RCC 7860 (cell line): ENCODE data around the gene EEF1AKMT3.
A peak's percentile ranks its signal among the peaks of the same experiment; 100 is the strongest.
"Not testable (repeated sequence)": the region's sequence is repeated elsewhere in the genome, so short reads cannot be mapped to it uniquely, and the experiment has no call there.

Source experiments
- DNase-seq: peaks from one replicate; pipeline ENCODE4 v3.0.0-alpha.2; 2015; ENCODE audit warnings: low spot score
- FAIRE-seq: peaks from 2 replicates; lab custom pipeline; 2012; peaks lifted over from hg19 to GRCh38; lab: Jason Lieb, UNC

The EEF1AKMT3 gene

DNA sequence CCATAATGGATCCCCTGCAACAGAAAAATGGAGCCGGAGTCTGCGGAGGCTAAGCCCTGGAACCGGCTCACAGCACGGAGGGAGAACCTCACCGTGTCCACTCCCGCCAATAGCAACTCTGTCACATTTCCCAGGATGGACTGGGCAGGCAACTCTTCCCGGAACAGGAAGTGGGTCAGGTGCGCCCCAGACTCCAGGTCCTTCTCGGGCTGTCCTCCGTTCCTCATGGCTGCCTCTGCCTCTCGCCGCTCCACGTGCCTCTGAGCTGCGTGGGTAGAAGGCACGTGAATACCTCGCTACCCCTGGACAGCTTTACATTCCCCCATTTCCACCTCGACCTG, 7.8 kb upstream of the EEF1AKMT3 start:
- no peak for DNase-seq
- FAIRE-seq: no peak

DNA sequence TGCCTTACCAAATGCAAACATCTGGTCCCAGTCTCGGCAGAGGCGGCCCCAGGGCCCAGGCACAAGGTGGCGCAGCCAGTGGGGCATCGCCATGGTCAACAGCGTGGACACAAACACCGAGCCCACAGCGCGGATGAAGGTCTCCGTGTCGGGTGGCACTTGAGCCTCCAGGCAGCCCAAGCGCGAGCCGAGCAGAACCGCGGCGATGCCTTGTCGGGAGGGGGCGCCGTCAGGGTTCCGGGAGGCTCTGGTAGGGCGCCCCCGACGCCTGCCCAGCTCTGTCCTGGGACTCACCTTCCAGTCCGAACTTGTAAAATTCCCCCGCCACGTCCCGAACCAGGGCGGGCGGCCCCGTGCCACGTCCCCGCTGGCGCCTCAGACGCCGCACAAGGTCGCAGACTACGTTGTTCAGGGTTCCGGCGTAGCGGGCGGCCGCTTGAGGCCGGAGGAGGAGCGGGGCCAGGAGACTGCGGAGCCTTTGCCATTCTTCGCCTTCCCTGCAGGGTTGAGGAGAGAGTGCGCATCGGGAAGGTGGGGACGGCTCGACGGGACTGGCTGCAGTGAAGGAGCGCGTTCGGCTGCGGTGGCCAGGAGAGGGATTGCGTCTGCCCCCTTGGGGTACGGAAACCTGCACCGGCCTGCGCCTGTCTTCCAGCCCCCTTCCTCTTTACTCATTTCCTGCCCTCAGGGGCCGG, 7.3 kb upstream of the EEF1AKMT3 start:
- no peak for DNase-seq

DNA sequence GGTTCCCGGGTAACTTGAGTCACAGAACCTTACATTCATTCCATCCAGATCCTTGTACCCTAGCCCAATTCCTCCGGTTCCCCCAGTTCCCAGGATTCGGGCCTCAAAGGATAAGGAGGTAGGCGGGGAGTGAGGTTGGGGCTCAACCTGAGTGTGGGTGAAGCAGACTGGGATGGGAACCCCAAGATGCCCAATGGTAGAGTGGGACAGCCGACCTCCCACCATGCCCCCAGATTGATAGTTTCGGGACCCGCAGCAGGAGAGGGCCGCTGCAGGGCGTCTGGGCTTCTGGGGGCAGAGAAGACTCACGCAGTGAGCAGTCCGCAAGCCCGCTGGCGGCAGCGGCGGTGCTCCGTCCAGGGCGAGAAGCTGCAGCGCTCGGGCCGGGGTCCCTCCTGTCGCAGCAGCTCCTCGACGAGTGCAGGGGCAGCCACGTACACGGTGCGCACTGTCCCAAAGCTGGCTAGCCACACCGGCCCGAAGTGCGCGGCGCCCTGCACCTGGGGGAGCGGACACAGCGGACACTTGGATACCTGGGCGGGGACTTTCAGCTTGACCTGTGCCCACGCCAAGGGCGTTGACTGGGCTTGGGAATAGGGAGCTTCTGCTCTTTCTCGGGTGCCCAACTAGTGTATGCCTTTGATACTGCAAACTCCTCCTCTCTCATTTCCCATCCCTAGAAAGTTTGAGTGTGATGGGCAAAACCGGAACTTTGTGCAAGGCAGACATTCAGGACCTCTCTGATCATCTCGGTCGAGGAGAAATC, 6.5 kb upstream of the EEF1AKMT3 start:
- DNase-seq (no peak), FAIRE-seq (no peak)

More for the DNA sequence above, 7.3 kb upstream of the EEF1AKMT3 start:
- FAIRE-seq: no peak

DNA sequence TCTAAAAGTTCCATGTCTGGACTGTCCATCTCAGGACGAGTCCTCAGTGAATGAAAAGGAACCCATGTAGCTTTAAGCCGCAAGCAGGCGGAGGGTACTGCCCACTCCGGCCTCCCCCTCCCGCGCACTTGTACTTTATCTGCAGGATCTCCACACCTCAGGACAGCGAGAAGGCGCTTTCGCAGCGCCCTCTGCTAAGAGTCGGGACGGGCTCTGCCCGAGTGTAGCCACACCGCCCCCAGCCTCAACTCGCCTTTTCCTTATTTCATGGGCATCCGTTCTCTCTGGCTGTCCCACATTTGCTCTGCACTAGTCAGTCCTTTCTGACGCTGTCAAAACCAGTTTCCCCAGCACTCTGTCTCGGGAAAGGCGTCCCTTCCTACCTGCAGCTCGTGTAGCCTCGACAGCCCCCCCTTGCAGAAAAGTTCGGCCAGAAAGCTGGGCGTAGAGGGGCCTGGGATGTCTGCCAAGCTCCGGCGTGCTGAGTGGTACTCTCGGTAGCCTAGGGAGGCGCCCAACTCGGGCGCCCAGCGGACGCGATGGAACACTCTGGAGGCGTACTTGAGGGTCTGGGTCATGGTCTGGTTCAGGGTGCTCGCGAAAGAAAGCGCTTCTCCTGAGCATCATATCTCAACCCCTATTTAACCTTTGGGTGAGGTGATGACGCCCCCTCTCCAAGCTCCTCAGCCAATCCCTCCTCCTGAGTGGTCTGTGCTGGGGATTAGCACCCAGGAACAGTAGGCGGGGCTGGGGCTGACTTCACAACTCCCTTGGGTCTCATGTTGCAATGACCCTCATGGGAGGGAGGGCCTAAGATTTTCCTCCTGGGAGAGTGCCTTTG, 5.7 kb upstream of the EEF1AKMT3 start, which contains the start of gene CYP27B1:
Gene CYP27B1, minus strand, starts transcription at position 615 of the 841 bp plus-strand sequence. Its CDS starts 37 bp downstream, at position 578.
- DNase-seq: no peak

DNA sequence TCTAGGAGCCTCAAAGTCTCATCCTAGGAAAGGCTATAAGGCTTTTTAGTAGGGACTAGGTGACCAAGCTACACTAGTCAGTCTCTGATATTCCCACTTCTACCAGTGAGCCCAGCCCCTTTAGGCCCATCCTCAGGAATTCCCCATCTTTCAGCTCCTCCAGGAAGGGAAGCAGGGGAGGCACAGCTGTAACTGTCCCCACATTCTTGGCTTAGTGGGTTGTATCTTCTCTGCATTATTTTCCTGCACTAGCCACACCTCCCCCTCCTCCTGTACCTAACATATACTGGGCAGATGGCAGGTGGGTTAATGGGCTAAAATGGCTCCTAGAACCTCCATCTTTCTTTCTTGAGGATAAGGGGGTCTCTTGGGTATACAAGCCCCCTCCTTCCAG, 5.1 kb upstream of the EEF1AKMT3 start:
- FAIRE-seq: no peak

More for the DNA sequence above, 5.7 kb upstream of the EEF1AKMT3 start, which contains the start of gene CYP27B1:
- no peak for FAIRE-seq

DNA sequence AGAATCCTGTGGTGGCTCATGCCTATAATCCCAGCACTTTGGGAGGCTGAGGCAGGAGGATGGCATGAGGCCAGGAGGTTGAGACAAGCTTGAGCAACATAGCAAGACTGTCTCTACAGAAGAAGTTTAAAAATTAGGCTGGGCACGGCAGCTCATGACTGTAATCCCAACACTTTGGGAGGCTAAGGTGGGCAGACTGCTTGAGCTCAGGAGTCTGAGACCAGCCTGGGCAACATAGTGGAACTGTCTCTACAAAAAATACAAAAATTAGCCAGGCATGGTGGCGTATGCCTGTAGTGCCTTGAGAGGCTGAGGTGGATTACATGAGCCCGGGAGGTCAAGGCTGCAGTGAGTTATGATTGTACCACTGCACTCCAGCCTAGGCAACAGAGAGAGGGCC, 4.5 kb upstream of the EEF1AKMT3 start:
- DNase-seq (no peak), FAIRE-seq (no peak)

More for the DNA sequence above, 5.1 kb upstream of the EEF1AKMT3 start:
- DNase-seq: no peak

DNA sequence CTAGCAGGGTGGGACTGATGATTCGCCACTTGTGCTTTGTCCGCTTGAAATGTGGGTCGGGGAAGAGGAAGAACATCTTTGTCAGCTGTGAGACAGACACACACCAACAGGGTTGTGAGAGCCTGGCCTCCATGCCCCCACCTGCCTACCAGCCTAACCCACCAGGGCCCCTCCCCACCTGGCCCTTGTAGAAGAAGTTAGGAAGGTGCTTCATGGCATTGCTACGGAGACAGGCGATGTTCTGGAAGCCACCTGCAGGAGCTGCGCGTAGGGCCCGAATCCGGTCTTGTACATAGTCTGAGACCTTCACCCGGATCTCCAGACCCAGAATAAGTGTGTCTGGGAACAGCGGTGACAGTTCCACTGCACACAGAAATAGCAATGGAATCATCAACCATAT, 2.8 kb upstream of the EEF1AKMT3 start:
- FAIRE-seq: no peak
- DNase-seq: no peak

DNA sequence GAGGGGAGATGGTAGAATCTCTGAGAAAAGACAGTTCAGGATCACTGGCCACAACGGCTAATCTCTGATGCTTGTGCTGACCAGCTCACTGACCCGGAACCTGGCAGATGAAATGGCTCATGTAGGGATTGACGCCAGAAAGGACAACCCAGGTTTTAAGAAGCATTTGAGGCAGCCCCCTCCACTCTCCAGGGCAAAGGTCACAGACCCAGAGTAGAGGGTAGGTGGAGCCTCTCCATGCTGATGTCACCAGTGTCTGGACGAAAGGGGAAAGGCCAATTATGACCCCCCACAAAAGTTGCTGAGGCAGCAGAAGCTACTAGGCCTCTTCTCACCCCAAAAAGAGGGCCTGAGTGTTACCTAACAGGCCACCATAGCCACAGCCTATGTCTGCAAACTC, 1.7 kb upstream of the EEF1AKMT3 start:
- FAIRE-seq: no peak
- peak; percentile 17 for DNase-seq

DNA sequence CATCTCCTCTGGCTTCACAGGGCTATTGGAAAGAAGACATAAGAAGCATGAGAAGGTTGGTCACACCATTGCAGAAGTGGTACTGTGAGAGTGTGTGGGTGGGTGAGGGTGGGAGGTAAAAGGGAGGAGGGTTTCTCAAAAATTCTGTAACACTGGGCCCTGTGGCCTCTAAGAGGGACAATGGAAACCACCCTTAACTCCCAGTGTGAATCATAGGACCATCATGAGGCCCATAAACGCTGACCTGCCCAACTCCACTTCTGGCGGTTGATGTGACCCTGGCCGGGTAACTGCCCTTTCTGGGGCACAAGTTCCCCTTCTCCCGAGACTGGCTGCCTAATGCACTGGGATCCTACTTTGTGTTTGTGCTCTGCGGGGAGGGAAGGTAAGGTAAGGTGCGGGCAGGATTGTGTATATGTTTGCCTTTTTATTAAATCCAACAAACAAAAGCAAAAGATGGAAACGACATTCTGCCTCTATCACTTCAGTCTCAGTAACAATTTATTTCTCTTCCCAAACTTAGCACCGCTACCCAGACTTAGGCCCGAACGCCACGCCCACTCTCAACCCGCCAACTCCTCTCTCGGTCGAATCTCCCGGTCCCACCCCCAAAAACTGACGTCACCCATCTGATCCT, 1.1 kb upstream of the EEF1AKMT3 start:
- DNase-seq (peak; percentile 66), FAIRE-seq (no peak)

DNA sequence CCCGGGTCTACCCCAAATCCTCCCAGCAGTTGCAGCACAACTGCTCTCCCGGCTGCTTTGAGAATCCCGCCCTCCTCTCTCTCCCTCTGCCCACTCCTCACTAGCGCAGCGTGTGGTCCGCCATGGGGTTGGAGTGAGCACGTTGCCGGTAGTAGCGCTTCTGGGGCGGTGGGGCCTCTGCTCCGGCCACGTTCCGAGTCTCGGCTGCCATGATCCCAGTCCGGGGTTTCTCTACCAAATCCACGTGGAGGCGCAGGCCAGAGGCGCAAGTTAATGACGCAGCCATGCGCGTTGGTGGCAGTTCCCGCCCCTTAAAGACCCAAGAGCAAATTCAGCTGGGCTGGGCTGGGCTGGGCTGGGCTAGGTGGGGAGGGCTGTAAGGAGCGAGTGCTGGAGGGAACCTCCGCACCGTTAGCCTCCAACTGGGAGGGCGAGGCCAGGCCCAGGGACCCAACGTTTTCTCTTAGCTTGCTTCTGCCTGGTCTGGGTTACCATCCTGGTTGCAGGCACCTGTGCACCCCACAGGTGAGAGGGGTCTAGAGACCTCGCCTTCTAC, 463 bp upstream of the EEF1AKMT3 start, which contains the start of gene METTL1:
Gene METTL1, minus strand, starts transcription at position 233 of the 556 bp plus-strand sequence. Its CDS starts 22 bp downstream, at position 211.
- DNase-seq: peak; percentile 87
- FAIRE-seq: no peak

DNA sequence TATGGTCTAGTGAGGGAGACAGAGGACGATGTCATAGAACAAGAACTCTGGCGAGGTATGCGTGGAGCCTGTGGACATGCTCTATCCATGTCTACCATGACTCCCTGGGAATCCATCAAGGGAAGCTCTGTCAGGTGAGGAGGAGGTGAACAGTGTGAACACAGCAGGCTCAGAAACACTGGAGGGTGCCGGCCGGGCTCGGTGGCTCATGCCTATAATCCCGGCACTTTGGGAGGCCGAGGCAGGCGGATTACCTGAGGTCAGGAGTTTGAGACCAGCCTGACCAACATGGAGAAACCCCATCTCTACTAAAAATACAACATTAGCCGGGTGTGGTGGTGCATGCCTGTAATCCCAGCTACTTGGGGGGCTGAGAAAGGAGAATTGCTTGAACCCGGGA, 2.2 kb downstream of the EEF1AKMT3 start:
- not testable (repeated sequence) for FAIRE-seq

DNA sequence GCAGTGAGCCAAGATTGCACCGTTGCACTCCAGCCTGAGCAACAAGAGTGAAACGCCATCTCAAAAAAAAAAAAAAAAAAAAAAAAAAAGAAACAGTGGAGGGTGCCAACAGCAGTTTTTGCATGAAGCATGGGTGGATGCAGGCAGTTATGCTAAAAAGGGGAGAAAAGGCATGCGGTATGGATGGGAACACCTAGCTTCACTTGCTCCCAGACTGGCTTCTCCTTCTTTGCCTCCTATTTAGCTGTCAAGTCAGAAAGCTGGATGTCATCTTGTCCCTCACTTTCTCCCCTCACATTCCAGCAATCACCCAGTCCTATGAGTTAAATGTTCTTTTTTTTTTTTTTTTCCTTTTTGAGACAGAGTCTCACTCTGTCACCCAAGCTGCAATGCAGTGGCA, 2.6 kb downstream of the EEF1AKMT3 start:
- no peak for FAIRE-seq
- DNase-seq: no peak

More for the DNA sequence above, 2.2 kb downstream of the EEF1AKMT3 start:
- DNase-seq: not testable (repeated sequence)

DNA sequence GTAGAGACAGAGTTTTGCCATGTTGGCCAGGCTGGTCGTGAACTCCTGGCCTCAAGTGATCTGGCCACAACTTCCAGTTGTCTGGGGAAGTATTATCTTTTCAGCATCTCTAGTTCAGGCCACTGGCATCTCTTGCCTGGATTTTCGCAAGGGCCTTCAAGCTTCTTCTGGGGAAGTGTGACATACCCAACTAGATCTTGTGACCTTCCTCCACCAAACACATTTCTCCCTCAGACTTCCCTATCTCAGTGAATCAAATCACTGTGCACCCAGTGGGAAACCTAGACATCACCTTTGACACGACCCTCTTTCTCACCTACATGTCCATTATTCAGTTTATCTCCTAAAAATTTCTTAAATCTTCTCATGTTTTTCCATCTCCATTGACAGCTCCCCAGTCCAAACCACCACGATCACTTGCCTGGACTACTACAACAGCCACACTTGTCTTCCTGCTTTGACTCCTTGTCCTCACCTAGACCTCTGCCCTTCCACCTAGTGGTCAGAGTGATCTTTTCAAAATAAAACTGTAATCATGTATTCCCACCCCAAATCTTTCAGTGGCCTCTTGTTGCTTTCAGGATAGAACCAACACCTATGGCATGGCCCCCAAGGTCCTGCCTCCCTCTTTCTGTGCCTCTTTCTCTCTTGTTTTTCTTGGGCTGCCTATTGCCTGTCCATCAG, 3.3 kb downstream of the EEF1AKMT3 start:
- FAIRE-seq (no peak), DNase-seq (no peak)

DNA sequence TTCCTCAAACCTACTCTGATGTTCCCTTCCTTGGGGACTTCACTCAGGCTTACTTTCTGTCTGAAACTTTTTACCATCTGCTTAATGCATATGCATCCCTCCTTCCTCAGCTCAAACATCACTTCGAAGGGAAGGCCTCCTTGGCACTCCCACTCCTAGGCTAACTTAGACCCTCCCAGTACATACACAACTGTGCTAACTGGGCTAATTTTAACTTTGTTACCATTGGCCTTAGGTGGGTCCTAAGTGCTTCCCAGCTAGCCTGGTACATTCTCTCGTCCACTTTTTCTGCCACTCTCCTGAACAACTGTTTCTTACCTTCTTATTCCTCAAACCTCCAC, 3.8 kb downstream of the EEF1AKMT3 start:
- no peak for DNase-seq
- no peak for FAIRE-seq

DNA sequence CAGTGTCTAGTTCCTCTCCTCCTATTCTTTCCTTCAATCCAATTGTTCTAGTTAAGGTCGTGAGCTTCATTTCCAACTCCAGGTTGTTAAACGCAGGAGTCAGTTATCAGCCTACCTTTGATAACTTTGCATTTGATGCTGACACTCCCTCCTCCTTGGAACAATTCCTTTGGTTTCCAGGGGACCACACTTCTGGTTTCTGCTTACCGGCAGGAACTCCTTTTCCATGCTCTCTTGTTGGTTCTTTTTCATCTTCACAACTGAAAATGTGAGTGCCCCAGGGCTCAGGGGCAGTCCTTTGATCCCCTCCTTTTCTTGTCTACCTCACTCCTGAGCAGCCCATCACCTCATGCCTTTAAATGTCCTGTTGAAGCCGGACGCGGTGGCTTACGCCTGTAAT, 5.0 kb downstream of the EEF1AKMT3 start:
- DNase-seq (no peak), FAIRE-seq (no peak)

DNA sequence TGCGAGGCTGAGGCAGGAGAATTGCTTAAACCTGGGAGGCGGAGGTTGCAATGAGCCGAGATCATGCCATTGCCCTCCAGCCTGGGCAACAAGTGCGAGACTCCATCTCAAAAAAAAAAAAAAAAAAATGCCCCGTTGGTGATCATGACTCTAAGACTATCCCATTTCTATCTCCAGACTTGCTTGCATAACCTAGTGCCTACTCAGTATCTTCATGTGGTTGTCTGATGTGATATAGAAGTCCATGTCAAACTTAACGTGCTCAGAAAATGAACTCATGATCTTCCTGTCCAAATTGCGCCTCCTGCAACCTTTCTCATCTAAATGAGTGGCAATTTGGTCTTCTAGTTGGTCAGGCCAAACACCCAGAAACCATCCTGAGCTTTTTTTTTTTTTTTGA, 5.5 kb downstream of the EEF1AKMT3 start:
- no peak for DNase-seq
- FAIRE-seq: no peak

DNA sequence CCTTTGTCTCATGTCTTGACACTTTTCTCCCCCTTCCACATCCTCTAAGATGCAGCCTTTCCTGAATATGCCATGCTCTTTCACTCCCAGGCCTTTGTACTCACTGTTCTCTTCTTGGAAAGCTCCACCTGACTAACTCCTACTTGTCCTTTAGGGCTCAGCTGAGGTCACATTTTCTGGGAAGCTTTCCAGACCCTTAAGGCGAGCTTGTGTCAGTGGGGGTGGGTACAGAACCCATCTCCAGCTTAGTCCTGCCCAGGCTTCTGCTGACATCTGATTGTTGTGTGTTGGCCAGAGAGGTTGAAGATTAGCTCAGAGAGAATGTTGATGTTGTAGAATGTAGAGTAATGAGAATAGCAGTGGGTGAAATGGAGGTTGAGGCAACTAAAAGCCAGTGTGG, 7.3 kb downstream of the EEF1AKMT3 start:
- FAIRE-seq (no peak), DNase-seq (peak; percentile 5)

DNA sequence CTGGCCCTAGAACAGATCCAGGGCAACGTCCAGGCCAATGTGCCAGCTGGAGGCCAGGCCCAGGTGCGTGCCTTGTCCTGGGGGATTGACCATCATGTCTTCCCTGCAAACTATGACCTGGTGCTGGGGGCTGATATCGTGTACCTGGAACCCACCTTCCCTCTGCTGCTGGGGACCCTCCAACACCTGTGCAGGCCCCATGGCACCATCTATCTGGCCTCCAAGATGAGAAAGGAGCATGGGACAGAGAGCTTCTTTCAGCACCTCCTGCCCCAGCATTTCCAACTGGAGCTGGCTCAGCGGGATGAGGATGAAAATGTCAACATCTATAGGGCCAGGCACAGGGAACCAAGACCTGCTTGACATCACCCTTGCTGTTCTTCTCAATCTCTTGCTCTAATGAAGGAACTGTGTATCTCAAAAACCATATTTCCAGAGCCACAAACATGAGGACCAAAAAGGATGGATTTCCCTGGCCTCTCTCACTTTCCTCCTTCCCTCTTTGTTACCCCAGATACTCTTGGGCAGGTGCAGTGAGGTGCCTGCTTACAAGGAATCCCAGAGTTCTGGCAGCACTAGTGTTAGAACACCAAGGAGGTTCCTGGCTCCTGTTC, 8.0 kb downstream of the EEF1AKMT3 start:
- no peak for FAIRE-seq

DNA sequence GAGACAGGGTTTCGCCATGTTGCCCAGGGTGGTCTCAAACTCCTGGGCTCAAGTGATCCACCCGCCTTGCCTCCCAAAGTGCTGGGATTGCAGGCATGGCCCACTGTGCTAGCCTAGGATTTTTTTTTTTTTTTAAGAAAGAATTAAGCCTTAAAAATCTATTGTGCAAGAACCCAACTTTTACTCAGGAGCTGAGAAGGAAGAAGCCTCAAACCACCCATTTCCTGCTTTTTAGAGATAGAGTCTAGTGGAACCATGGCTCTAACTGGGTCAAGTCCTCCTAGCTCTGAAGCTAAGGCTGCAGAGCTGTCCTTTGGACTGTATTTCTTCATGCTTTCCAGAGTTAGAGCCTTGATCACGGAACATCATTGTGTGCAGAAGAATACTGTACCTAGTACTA, 8.8 kb downstream of the EEF1AKMT3 start:
- FAIRE-seq (no peak), DNase-seq (no peak)

More for the DNA sequence above, 8.0 kb downstream of the EEF1AKMT3 start:
- DNase-seq: no peak
